HL-60 (cell line): ENCODE data around the gene AGXT2.

Source experiments
- POLR2AphosphoS5 ChIP-seq: IDR thresholded peaks from 2 replicates; pipeline ENCODE4 v1.6.1; 2012; ENCODE audit warnings: low read depth
- TF ChIP-seq, protein P1 (sequence below): IDR thresholded peaks from one replicate; pipeline ENCODE4 v1.5.1; 2011; ENCODE audit warnings: low read length, control low read depth, inconsistent platforms; ENCODE audit not compliant: insufficient read depth
- TF ChIP-seq, protein P2 (sequence below): IDR thresholded peaks from 2 replicates; pipeline ENCODE4 v1.6.1; 2012; ENCODE audit warnings: low read depth; ENCODE audit not compliant: insufficient replicate concordance

DNA sequence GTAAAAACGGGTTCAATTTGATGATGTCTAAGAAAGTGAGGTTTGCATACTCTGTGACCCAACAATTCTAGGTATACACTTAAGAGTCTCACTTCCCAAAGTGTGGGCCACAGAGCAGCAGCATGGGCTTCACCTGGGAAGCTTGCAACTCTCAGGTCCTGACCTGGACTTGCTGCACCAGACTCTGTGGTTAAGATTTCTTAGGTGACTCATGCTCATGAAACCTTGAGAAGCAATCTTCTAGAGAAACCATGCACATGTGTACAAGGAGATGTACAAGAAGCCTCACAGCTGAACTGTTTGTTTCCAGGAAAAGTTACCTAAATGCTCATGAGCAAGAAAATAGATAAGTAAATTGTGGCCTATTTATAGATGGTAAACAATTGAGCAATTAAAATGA lies 88.4 kb downstream of the AGXT2 start:
- TF ChIP-seq, protein P1, sequence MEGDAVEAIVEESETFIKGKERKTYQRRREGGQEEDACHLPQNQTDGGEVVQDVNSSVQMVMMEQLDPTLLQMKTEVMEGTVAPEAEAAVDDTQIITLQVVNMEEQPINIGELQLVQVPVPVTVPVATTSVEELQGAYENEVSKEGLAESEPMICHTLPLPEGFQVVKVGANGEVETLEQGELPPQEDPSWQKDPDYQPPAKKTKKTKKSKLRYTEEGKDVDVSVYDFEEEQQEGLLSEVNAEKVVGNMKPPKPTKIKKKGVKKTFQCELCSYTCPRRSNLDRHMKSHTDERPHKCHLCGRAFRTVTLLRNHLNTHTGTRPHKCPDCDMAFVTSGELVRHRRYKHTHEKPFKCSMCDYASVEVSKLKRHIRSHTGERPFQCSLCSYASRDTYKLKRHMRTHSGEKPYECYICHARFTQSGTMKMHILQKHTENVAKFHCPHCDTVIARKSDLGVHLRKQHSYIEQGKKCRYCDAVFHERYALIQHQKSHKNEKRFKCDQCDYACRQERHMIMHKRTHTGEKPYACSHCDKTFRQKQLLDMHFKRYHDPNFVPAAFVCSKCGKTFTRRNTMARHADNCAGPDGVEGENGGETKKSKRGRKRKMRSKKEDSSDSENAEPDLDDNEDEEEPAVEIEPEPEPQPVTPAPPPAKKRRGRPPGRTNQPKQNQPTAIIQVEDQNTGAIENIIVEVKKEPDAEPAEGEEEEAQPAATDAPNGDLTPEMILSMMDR: no peak
- TF ChIP-seq POLR2AphosphoS5: no peak
- TF ChIP-seq, protein P2, sequence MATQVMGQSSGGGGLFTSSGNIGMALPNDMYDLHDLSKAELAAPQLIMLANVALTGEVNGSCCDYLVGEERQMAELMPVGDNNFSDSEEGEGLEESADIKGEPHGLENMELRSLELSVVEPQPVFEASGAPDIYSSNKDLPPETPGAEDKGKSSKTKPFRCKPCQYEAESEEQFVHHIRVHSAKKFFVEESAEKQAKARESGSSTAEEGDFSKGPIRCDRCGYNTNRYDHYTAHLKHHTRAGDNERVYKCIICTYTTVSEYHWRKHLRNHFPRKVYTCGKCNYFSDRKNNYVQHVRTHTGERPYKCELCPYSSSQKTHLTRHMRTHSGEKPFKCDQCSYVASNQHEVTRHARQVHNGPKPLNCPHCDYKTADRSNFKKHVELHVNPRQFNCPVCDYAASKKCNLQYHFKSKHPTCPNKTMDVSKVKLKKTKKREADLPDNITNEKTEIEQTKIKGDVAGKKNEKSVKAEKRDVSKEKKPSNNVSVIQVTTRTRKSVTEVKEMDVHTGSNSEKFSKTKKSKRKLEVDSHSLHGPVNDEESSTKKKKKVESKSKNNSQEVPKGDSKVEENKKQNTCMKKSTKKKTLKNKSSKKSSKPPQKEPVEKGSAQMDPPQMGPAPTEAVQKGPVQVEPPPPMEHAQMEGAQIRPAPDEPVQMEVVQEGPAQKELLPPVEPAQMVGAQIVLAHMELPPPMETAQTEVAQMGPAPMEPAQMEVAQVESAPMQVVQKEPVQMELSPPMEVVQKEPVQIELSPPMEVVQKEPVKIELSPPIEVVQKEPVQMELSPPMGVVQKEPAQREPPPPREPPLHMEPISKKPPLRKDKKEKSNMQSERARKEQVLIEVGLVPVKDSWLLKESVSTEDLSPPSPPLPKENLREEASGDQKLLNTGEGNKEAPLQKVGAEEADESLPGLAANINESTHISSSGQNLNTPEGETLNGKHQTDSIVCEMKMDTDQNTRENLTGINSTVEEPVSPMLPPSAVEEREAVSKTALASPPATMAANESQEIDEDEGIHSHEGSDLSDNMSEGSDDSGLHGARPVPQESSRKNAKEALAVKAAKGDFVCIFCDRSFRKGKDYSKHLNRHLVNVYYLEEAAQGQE: no peak
